ENCODE results near the gene CBFA2T2. TPM values are rescaled to one million over a fixed set of nuclear protein-coding genes. Genes with fewer than 3 reads are reported as not detected.

The CBFA2T2 gene
- total and polyA plus RNA-seq, 2 donors (not counting 1 experiment from before 2014, with no cell fraction given) = 26.9 to 30.0 TPM

GRCh38 chr20:33594743-33595142 lies 104.8 kb downstream of the CBFA2T2 start:
- Histone ChIP-seq H3K4me2 (replicated peaks; ENCODE audit: low read depth, low read length, poor library complexity, severe bottlenecking) (no peak overlapping the region), H3K4me3 (ENCODE audit: control extremely low read depth in 1 of 5, extremely low read depth in 1 of 5, insufficient read depth in 1 of 5, low read depth in 2 of 5, low read length in 4 of 5) (no peak overlapping the region), H3K9ac (ENCODE audit: low read length) (no peak overlapping the region), H3K4me1 (ENCODE audit: control insufficient read depth in 2 of 2, insufficient read depth in 2 of 2, low read length in 2 of 2) (peaks cover 3 to 8% of the 10 kb centered on the region in 2 donors), H3K9me3 (ENCODE audit: control extremely low read depth in 1 of 3, control insufficient read depth in 2 of 3, insufficient read depth in 1 of 3, low read length in 2 of 3) (no peaks in the 10 kb centered on the region), H3K27ac (ENCODE audit: low read length in 2 of 2) (no peak overlapping the region), H4K20me1 (ENCODE audit: control insufficient read depth, insufficient read depth, low read length, poor library complexity, severe bottlenecking) (no peaks in the 10 kb centered on the region), H2AFZ (ENCODE audit: insufficient read depth, low read depth, low read length, poor library complexity, severe bottlenecking) (no peak overlapping the region), H3K36me3 (replicated peaks in 1 of 2; ENCODE audit: control extremely low read depth in 1 of 2, control insufficient read depth in 1 of 2, extremely low read depth in 1 of 2, insufficient read depth in 2 of 2, low read length in 1 of 2) (peaks cover 0 to 3% of the 10 kb centered on the region in 2 experiments), H3K27me3 (replicated peaks in 1 of 4; ENCODE audit: control extremely low read depth in 1 of 4, control insufficient read depth in 3 of 4, insufficient read depth in 4 of 4, low read length in 3 of 4) (no peaks in the 10 kb centered on the region), H3K79me2 (ENCODE audit: control insufficient read depth, insufficient read depth, low read length) (peaks cover 15% of the 10 kb centered on the region)
- no peaks in the 10 kb centered on the region for H3K9me3 Mint-ChIP-seq (ENCODE audit: insufficient read depth)
- TF ChIP-seq, protein P1, sequence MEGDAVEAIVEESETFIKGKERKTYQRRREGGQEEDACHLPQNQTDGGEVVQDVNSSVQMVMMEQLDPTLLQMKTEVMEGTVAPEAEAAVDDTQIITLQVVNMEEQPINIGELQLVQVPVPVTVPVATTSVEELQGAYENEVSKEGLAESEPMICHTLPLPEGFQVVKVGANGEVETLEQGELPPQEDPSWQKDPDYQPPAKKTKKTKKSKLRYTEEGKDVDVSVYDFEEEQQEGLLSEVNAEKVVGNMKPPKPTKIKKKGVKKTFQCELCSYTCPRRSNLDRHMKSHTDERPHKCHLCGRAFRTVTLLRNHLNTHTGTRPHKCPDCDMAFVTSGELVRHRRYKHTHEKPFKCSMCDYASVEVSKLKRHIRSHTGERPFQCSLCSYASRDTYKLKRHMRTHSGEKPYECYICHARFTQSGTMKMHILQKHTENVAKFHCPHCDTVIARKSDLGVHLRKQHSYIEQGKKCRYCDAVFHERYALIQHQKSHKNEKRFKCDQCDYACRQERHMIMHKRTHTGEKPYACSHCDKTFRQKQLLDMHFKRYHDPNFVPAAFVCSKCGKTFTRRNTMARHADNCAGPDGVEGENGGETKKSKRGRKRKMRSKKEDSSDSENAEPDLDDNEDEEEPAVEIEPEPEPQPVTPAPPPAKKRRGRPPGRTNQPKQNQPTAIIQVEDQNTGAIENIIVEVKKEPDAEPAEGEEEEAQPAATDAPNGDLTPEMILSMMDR (IDR thresholded peaks at IDR 0.05) = no peak
- TF ChIP-seq EZH2 (IDR thresholded peaks at IDR 0.05; ENCODE audit: borderline replicate concordance, insufficient read depth, low read depth, low read length, poor library complexity, severe bottlenecking) = no peak
- peaks cover 6% of the 10 kb centered on the region for H3K4me1 Mint-ChIP-seq
- intact Hi-C loops (cut with micrococcal nuclease) = no loop called here
- DNase-seq = no peak
- CTCF ChIA-PET = interaction anchor here (0.8 to 1.1 kb wide), 2 partner anchors 11 to 105 kb away, joined by 3 read pairs; partner anchors contain the start of gene CBFA2T2
- H3K27ac Mint-ChIP-seq = no peak overlapping the region
- no CpG with 5 or more reads among the region's 2 CpGs for WGBS (ENCODE audit: insufficient coverage)
- ATAC-seq (ENCODE audit: low read depth) = no peak
- no peak overlapping the region for H3K4me3 Mint-ChIP-seq
- POLR2A ChIA-PET = no interaction called here
- H3K27me3 Mint-ChIP-seq = no peaks in the 10 kb centered on the region

GRCh38 chr20:33600414-33600813 lies 110.5 kb downstream of the CBFA2T2 start:
- H2AFZ ChIP-seq (ENCODE audit: insufficient read depth, low read depth, low read length, poor library complexity, severe bottlenecking) = no peak overlapping the region
- no peak overlapping the region for H3K27ac ChIP-seq (ENCODE audit: low read length in 2 of 2)
- ATAC-seq (ENCODE audit: low read depth) (no peak), DNase-seq (no peak)
- no CpG with 5 or more reads among the region's 4 CpGs for WGBS (ENCODE audit: insufficient coverage)
- H3K27ac Mint-ChIP-seq = no peak overlapping the region
- no peak overlapping the region for H3K4me3 ChIP-seq (ENCODE audit: control extremely low read depth in 1 of 5, extremely low read depth in 1 of 5, insufficient read depth in 1 of 5, low read depth in 2 of 5, low read length in 4 of 5)
- TF ChIP-seq, protein P1 (IDR thresholded peaks at IDR 0.05) = no peak
- no peak for TF ChIP-seq EZH2 (IDR thresholded peaks at IDR 0.05; ENCODE audit: borderline replicate concordance, insufficient read depth, low read depth, low read length, poor library complexity, severe bottlenecking)
- H3K4me3 Mint-ChIP-seq = no peak overlapping the region
- CTCF ChIA-PET = no interaction called here
- no peaks in the 10 kb centered on the region for H3K9me3 Mint-ChIP-seq (ENCODE audit: insufficient read depth)
- no peak overlapping the region for H3K9ac ChIP-seq (ENCODE audit: low read length)
- H3K4me1 ChIP-seq (ENCODE audit: control insufficient read depth in 2 of 2, insufficient read depth in 2 of 2, low read length in 2 of 2) = peaks cover 27 to 34% of the 10 kb centered on the region in 2 donors
- no peak overlapping the region for H3K4me2 ChIP-seq (replicated peaks; ENCODE audit: low read depth, low read length, poor library complexity, severe bottlenecking)
- no peaks in the 10 kb centered on the region for H3K9me3 ChIP-seq (ENCODE audit: control extremely low read depth in 1 of 3, control insufficient read depth in 2 of 3, insufficient read depth in 1 of 3, low read length in 2 of 3)
- POLR2A ChIA-PET = no interaction called here
- H4K20me1 ChIP-seq (ENCODE audit: control insufficient read depth, insufficient read depth, low read length, poor library complexity, severe bottlenecking) = no peaks in the 10 kb centered on the region
- peaks cover 28% of the 10 kb centered on the region for H3K79me2 ChIP-seq (ENCODE audit: control insufficient read depth, insufficient read depth, low read length)
- no peaks in the 10 kb centered on the region for H3K27me3 ChIP-seq (replicated peaks in 1 of 4; ENCODE audit: control extremely low read depth in 1 of 4, control insufficient read depth in 3 of 4, insufficient read depth in 4 of 4, low read length in 3 of 4)
- peaks cover 0 to 3% of the 10 kb centered on the region in 2 experiments for H3K36me3 ChIP-seq (replicated peaks in 1 of 2; ENCODE audit: control extremely low read depth in 1 of 2, control insufficient read depth in 1 of 2, extremely low read depth in 1 of 2, insufficient read depth in 2 of 2, low read length in 1 of 2)
- intact Hi-C loops (cut with micrococcal nuclease) = loop anchor here (10.0 kb wide), 1 partner anchor 106 kb away; the partner anchor contains the start of gene CBFA2T2
- H3K4me1 Mint-ChIP-seq = peaks cover 31% of the 10 kb centered on the region
- H3K27me3 Mint-ChIP-seq = no peaks in the 10 kb centered on the region

Data from B cell (primary cell).